PFSK-1 (cell line): ENCODE measurements around the gene C16orf54.

Source experiments
- FOXP2 ChIP-seq: optimal IDR thresholded peaks from 2 replicates; pipeline ENCODE3; 2011; ENCODE audit warnings: borderline replicate concordance, control low read depth, inconsistent platforms; ENCODE audit not compliant: insufficient read depth; ENCODE audit errors: extremely low read length, extremely low read depth
- POLR2AphosphoS5 ChIP-seq: IDR thresholded peaks from 2 replicates; pipeline ENCODE4 v1.6.1; 2012; ENCODE audit warnings: low read depth, mild to moderate bottlenecking, control low read depth, low read length, moderate library complexity
- SIN3A ChIP-seq: IDR thresholded peaks from 2 replicates; pipeline ENCODE4 v1.6.1; 2012; ENCODE audit warnings: mild to moderate bottlenecking, low read length, moderate library complexity, borderline replicate concordance; ENCODE audit not compliant: insufficient read depth
- TAF1 ChIP-seq: IDR thresholded peaks from 2 replicates; pipeline ENCODE4 v1.6.1; 2012; ENCODE audit warnings: low read length, control low read depth, borderline replicate concordance; ENCODE audit not compliant: insufficient read depth
- TF ChIP-seq, protein P1 (sequence below), 2 experiments: IDR thresholded peaks; 2 replicates each; pipeline versions ENCODE4 v1.6.1 to v1.8.0; 2011 to 2012; ENCODE audit warnings: low read depth in 2 of 2, low read length in 2 of 2, control low read depth in 1 of 2, inconsistent platforms in 1 of 2, mild to moderate bottlenecking in 1 of 2, moderate library complexity in 1 of 2; ENCODE audit not compliant: insufficient read depth in 1 of 2

C16orf54 gene

DNA sequence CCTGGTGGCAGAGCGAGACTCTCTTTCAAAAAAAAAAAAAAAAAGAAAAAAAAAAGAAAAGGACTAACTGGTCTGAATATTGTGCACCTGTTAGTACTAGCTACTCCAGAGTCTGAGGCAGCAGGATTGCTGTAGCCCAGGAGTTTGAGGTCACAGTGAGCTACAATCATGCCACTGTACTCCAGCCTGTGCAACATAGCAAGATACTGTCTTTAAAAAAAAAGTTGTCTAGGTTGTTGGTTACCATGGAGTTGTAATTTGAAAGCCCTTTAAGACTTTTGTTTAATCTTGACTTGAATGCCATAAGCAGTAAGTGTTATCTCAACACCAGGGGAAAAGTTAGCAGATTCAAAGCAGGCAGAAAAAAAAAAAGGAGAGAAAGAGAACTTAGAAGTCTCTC lies 10.9 kb upstream of the C16orf54 start:
- TF ChIP-seq, protein P1, sequence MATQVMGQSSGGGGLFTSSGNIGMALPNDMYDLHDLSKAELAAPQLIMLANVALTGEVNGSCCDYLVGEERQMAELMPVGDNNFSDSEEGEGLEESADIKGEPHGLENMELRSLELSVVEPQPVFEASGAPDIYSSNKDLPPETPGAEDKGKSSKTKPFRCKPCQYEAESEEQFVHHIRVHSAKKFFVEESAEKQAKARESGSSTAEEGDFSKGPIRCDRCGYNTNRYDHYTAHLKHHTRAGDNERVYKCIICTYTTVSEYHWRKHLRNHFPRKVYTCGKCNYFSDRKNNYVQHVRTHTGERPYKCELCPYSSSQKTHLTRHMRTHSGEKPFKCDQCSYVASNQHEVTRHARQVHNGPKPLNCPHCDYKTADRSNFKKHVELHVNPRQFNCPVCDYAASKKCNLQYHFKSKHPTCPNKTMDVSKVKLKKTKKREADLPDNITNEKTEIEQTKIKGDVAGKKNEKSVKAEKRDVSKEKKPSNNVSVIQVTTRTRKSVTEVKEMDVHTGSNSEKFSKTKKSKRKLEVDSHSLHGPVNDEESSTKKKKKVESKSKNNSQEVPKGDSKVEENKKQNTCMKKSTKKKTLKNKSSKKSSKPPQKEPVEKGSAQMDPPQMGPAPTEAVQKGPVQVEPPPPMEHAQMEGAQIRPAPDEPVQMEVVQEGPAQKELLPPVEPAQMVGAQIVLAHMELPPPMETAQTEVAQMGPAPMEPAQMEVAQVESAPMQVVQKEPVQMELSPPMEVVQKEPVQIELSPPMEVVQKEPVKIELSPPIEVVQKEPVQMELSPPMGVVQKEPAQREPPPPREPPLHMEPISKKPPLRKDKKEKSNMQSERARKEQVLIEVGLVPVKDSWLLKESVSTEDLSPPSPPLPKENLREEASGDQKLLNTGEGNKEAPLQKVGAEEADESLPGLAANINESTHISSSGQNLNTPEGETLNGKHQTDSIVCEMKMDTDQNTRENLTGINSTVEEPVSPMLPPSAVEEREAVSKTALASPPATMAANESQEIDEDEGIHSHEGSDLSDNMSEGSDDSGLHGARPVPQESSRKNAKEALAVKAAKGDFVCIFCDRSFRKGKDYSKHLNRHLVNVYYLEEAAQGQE (IDR thresholded peaks at IDR 0.05; ENCODE audit: insufficient read depth in 1 of 2, low read depth in 2 of 2, low read length in 2 of 2): no peak
- no peak for TF ChIP-seq SIN3A
- no peak for TF ChIP-seq FOXP2
- no peak for TF ChIP-seq TAF1
- no peak for TF ChIP-seq POLR2AphosphoS5

GRCh38 chr16:29753516-29753915 lies 7.7 kb upstream of the C16orf54 start:
- TF ChIP-seq SIN3A (no peak), TAF1 (no peak), FOXP2 (no peak), POLR2AphosphoS5 (no peak)
- TF ChIP-seq, protein P1 (IDR thresholded peaks at IDR 0.05; ENCODE audit: insufficient read depth in 1 of 2, low read depth in 2 of 2, low read length in 2 of 2): no peak

DNA sequence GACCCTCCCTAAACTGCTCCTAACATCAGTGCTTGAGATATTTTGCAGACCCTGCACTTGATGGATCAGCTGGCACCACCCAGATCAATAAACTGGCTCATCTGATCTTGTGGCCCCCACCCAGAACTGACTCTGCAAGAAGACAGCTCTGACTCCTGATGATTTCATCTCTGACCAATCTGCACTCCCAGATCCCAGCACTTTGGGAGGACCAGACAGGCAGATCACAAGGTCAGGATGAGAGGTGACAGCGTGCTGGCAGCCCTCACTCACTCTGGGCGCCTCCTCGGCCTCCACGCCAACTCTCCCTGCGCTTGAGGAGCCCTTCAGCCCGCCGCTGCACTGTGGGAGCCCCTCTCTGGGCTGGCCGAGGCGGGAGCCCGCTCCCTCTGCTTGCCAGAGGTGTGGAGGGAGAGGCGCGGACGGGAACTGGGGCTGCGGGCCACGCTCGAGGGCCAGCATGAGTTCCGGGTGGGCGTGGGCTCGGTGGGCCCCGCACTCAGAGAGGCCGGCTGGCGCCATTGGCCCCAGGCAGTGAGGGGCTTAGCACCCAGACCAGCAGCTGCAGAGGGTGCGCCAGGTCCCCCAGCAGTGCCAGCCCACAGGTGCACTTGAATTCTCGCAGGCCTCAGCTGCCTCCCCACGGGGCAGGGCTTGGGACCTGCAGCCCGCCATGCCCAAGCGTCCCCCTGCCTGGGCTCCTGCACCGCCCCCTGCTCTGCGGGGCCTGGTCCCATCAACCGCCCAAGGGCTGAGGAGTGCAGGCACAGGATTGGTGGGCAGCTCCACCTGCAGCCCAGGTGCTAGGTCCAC lies 2.4 kb upstream of the C16orf54 start:
- TF ChIP-seq, protein P1 (IDR thresholded peaks at IDR 0.05; ENCODE audit: insufficient read depth in 1 of 2, low read depth in 2 of 2, low read length in 2 of 2): no peak
- TF ChIP-seq POLR2AphosphoS5 (no peak), FOXP2 (no peak)

DNA sequence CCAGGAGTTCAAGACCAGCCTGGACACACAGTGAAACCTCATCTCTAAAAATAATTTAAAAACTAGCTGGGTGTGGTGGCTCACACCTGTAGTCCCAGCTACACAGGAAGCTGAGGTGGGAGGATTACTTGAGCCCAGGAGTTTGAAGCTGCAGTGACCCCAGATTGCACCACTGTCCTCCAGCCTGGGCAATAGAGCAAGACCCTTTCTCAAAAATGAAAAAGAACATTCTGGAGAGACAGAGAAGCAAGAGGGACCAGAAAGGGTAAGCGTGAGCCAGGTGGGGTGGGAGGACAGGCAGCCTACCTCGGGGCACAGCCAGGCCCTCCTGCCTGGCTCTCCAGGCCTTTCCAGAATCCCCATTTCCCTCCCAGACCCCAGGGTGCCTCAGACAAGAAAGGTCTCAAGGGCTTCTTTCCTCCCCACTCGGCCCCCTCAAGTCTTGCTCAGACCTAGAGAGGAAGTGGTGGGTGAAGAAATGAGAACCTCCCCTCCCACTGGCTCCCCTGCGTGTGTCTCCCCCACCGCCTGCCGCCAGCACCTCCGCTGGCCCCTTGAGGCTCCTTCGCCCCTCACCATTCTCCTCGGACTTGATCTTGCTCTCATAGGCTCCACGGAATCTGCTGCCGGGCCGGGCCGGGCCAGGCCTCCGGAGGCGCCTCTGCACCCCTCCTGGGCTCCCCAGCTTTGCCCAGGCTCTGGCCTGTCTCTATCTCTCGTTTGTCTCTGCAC lies 503 bp downstream of the C16orf54 start:
- TF ChIP-seq, protein P1 (IDR thresholded peaks at IDR 0.05; ENCODE audit: insufficient read depth in 1 of 2, low read depth in 2 of 2, low read length in 2 of 2): no peak
- TF ChIP-seq POLR2AphosphoS5 (no peak), FOXP2 (no peak), SIN3A (no peak), TAF1 (no peak)
